ENCODE measurements around the gene GIN1.
"Not testable (repeated sequence)": the region's sequence is repeated elsewhere in the genome, so short reads cannot be mapped to it uniquely, and the experiment has no call there.

The GIN1 gene, protein sequence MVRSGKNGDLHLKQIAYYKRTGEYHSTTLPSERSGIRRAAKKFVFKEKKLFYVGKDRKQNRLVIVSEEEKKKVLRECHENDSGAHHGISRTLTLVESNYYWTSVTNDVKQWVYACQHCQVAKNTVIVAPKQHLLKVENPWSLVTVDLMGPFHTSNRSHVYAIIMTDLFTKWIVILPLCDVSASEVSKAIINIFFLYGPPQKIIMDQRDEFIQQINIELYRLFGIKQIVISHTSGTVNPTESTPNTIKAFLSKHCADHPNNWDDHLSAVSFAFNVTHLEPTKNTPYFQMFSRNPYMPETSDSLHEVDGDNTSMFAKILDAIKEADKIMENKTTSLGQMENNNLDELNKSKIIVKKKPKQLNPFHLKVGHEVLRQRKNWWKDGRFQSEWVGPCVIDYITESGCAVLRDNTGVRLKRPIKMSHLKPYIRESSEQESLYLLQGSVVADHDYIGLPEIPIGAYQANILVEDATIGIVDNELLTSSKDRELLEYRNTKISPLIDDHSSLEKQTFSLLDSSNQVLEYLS

DNA sequence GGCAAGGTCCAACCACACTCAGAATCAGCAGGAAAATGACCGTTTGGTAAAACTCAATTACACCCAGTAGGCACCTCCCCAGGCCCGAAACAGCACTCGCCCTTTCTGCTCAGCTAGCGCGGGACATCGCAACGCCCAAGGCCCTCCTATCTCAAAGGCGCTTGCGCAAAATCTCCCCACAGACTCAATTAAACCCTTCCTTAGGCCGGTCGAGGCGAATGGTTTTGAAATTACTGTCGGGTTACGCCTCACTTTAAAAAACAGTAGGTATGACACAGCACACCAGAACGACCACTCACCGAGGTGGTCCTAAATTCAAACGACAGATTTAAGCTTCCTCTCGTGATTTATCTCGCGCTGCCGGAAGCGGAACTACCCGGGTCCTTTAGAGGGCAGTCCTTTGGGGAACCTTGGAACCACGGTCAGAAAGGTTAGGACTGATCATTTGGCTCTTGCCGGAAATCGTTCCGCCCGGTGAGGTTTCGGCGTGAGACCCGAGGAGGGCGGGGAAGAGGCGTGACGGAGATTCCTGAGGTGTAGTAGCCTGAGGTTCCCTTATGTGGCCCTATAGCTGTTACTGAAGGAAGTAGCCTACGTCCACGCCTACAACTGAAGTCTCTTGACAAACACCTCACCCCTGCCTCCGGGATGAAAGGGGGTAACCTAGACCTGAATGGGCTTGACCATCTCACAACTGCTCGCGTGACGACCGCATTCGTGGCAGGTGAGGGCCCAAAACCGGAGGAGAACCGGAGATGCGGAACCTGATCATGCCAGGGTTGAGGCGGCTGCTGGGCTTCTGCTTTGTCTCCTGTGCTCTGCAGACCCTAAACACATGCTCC is at the start of gene GIN1, which contains the start of gene PPIP5K2:
GIN1 (minus strand) TSS at position 374 of the 842 bp plus-strand sequence. CDS start 11,431 bp downstream, outside the sequence.
PPIP5K2 (plus strand) TSS at position 537 of the 842 bp plus-strand sequence. CDS start 9,289 bp downstream, outside the sequence.
- DNase-seq (ENCODE audit: low read depth), result peak; percentile 94

DNA sequence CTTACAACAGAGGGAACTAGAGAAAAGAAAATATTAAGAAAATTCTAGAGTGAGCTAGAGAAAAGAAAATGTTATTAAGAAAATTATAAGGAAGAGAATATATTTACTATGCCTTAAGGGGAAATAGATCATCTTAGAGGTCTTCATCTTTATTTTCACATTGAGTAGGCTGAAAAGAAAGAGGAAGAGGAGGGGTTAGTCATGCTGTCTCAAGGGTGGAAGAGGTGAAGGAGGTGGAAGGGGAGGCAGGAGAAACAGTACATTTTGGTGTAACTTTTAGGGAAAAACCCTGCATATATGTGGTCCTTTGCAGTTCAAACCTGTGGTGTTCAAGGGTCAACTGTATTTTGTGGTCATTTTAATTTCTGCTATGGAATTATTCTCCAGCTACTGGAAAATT is 46.8 kb upstream of the GIN1 start:
- DNase-seq (ENCODE audit: low read depth), result no peak

DNA sequence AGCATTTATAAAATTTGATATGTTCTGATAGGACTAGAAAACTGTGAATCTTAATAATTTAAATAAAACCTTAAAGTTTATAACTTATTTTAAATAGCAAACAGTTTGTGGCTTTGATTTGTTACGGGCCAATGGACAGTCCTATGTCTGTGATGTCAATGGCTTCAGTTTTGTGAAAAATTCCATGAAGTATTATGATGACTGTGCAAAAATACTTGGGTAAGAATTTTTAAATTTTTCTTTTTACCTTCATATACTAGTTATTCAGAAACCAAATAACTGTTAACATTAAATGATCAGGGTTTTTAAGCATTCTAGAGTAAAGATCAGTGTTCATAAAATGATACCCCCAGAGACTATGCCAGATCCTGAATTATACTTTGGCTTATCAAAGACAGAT is 31.2 kb upstream of the GIN1 start:
- no peak for DNase-seq (ENCODE audit: low read depth)

DNA sequence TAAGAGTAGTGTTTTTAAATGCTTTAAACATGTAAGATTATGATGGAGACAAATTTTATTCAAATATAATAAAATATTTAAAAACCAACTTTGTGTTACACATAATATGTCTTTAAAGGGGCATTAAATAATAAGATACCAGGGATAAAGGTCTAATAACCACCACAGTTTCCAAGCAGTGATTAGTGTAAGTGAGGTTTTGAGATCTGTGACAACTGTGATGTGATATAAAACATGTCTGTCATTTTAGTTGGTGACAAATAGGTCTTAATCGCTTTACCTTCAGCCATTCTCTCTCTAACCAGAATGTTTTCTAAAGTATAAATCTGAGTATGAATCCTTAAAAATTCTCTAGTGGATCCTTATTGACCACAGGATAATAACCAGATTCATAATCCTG is 28.3 kb upstream of the GIN1 start:
- no peak for DNase-seq (ENCODE audit: low read depth)

DNA sequence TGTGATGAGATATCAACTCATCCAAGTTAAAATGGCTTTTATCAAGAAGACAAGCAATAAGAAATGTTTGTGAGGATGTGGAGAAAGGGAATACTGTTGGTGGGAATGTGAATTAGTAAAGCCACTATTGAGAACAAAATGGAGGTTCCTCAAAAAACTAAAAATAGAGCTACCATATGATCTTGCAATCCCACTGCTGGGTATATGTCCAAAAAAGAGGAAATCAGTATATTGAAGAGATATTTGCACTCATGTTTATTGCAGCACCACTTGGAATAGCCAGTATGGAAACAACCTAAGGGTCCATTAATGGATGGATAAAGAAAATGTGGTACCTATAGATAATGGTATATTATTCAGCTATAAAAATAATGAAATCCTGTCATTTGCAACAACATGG is 25.3 kb upstream of the GIN1 start:
- no peak for DNase-seq (ENCODE audit: low read depth)

DNA sequence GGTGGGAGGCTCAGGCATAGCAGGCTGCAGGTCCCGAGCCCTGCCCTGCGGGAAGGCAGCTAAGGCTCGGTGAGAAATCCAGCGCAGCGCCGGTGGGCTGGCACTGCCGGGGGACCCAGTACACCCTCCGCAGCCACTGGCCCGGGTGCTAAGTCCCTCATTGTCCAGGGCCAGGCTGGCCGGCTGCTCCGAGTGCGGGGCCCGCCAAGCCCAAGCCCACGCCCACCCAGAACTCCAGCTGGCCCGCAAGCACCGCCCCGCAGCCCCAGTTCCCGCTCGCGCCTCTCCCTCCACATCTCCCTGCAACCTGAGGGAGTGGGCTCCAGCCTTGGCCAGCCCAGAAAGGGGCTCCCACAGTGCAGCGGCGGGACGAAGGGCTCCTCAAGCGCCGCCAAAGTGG is 22.2 kb upstream of the GIN1 start:
- DNase-seq (ENCODE audit: low read depth), result not testable (repeated sequence)

DNA sequence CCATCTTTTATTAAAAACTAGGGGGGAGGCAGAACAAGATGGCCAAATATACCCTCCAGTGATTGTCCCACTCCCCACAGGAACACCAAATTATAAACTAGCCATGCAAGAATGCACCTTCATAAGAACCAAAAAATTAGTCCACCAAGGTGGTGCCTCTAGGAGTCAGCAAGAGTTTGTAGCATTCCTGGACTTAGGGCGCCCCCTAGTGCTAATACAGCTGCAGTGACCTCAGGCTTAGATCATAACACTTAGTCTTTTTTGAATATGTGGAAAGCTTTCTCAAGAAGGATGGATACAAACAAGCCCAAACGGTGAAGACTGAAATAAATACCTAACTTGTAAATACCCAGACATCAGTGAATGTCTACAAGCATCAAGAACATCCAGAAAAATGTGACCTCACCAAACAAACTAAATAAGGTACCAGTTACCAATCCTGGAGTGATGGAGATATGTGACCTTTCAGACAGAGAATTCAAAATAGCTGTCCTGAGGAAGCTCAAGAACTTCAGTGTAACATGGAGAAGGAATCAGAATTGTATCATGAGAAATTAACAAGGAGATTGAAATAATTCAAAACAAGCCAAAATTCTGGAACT is 19.4 kb upstream of the GIN1 start:
- DNase-seq (ENCODE audit: low read depth), result peak; percentile 64

DNA sequence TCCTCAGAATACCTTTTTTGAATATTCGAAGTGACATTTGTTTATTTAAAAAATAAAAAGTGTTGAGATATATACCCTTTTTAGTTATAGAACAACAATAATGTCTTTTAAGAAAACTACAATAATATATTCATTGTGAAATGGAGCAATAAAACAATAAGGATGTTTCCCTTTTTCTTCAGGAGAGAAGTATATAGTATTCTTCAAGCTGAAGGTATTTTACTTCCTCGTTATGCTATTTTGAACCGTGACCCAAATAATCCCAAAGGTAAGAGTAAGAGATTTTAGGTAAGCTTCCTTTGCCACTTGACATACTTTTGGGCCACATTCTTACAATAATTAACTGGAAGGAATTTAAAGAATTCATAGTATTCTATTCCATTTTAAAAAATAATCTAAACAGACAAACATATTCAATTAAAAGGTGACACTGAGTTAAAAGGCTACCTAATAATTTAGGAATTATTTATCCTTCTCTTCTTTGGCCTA is 18.3 kb upstream of the GIN1 start:
- no peak for DNase-seq (ENCODE audit: low read depth)

DNA sequence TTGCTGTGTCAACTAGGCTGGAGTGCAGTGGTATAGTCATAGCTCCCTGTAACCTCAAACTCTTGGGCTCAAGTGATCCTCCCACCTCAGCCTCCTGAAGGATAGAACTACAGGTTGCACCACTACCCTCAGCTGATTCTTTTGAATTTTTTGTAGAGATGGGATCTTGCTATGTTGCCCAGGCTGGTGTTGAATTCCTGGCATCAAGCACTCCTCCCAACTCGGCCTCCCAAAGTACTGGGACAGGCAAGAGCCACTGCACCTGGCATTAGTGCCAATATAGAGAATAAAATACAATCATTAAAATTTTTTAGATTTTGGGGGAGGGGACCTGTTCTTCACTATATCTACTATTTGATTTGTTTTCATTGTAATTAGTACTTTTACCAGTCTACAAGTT is 15.5 kb upstream of the GIN1 start:
- DNase-seq (ENCODE audit: low read depth), result no peak

DNA sequence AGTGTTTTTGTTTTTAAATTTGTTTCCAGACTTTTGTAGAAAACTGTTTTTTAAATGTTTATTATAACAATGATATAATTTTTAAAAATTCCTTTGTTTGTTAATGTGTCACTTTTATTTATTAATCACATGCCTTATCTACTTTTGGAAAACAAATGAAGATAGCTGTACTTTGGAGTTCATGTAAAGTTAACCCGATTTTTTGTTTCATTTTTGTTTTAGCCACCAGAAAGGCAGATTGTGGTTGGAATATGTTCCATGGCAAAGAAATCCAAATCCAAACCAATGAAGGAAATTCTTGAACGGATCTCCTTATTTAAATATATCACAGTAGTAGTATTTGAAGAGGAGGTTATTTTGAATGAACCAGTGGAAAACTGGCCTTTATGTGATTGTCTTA is 13.3 kb upstream of the GIN1 start:
- DNase-seq (ENCODE audit: low read depth), result no peak

DNA sequence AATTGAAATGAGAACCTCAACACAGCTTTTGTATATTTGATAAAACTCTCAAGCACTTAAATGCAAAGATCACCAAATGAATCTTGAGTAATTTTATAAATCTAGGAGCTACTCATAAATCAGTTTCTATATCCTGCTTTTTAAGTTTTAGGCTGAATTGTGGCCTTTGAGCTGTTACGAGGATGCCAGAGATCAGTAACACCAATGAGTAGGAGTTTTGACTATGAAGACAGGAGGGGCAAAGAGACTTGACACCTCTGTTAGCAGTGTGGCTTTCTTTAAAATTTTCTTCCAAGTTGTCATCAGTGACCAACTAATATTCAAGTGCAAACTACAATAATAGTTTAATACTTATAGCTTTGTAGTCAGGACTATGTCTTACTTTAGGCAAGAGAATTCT is 12.7 kb upstream of the GIN1 start:
- DNase-seq (ENCODE audit: low read depth), result no peak

DNA sequence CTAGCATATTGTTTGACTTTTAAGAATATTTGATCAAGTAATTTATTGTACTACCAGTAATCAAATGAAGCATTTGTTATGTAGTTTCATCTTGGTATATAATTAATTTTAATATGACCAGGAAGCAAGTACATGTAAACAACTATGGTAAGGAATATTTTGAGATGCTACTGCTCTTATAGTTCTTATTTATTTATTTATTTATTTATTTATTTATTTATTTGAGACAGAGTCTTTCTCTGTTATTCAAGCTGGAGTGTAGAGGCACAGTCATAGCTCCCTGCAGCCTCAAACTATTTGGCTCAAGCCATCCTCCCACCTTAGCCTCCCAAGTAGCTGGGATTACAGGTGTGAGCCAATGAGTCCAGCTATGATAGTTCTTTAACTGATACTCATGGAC is 8.3 kb upstream of the GIN1 start:
- no peak for DNase-seq (ENCODE audit: low read depth)

DNA sequence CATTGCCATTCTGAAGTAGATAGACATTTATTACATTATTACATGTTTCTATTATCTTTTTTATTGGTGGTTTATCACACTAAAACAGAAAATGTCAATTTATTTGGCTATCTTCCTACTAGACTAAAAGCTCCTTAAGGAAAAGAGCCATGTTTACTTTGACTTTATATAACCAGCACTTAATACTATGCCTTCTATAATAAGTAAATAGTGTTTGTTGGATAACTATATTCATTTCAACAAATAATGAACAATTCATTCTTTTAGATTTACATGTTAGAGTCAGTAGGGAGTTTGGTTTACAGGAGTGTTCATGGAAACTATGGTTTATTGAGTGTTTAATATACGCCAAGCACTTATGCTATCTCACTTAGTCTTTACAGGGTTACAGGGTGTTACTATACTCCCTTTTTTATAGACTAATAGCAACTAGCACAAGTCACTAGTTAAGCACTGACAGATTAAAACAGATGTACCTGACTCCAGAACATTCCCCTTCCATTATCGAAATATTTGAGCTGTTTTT is 7.4 kb upstream of the GIN1 start:
- DNase-seq (ENCODE audit: low read depth), result no peak

DNA sequence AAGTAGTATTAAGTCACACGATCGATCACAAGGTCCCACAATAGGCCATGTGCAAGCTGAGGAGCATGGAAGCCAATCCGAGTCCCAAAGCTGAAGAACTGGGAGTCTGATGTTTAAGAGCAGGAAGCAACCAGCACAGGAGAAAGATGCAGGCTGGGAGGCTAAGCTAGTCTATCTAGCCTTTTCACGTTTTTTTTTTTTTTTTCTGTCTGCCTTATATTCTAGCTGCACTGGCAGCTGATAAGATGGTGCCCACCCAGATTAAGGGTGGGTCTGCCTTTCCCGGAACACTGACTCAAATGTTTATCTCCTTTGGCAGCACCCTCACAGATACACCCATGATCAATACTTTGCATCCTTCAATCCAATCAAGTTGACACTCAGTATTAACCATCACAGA is 6.6 kb upstream of the GIN1 start:
- no peak for DNase-seq (ENCODE audit: low read depth)

DNA sequence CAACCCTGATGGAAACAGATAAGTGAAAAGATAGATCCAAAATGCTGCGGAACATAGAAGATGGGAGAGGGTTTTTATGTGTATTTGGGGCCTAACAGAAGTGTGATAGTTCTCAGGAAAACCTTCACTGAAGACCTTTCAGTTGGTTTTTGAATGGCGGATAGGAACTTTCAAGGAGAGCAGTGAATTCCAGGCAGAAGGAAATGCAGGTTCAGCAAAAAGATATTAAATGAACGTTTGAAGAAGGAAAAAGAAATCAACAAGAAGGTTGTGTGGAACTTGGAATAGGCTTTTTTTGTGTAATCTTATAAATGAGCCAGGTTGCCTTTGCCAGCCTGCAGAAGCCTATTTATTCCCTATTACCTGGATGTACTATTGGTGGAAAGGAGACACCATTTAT is 2.3 kb upstream of the GIN1 start:
- DNase-seq (ENCODE audit: low read depth), result no peak

DNA sequence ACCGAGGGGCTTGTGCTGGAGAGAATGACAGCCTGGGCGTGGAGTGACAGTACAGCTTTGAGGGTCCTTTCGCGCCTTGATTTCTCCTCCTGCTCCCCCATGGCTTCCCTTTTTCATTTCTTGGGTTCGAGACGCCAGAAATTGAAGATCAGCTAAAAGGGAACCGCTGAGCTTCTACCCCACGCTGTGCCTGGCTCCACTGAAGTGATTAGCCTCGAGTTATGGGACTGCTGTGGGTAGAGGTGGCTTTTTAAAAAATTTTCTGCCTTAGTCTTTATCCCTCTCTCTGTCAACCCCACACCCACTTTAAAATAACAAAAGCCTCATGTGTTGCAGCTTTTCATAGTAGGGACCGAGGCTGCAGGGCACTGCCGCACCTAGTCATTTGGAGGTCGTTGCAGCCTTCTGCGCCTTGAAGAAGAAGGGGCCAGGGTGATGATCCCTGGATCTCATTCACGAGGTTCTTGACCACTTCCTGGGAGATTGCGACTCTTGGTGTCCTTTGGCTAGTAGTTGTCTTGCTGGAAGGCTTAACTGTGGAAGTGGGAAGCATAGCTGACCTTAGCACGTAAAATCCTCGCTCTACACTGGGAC is 766 bp upstream of the GIN1 start:
- DNase-seq (ENCODE audit: low read depth), result no peak

DNA sequence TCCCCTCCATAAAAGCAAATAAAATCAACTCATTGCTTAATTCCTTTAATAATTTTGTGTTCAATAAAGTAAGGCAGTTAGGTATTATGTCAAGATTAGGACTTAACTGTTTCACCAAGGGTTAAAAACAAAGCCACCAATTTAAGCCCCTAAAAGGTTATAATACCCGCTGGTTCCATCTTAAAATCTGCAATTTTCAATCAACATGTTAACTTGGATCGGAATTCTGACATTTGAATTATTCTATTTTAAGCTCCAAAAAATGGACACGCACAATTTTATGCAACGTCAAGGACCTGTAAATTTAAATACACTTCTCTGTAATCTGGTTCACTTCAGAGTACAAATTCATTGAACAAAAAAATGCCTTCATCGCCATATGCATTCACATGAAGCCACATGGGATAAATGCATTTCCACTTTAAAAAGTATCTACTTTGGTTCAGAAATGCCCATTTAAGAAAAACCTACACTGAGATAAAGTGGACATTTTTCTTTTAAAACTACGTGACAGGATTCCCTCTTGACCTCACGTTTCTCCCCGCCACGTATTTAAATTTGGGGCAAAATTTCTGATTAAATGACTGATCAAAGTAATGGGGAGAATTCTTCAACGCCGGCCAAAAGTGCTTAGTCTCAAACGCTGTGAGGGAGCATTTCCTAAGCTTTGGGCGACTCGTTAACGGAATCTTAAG is 721 bp downstream of the GIN1 start:
- DNase-seq (ENCODE audit: low read depth), result no peak

DNA sequence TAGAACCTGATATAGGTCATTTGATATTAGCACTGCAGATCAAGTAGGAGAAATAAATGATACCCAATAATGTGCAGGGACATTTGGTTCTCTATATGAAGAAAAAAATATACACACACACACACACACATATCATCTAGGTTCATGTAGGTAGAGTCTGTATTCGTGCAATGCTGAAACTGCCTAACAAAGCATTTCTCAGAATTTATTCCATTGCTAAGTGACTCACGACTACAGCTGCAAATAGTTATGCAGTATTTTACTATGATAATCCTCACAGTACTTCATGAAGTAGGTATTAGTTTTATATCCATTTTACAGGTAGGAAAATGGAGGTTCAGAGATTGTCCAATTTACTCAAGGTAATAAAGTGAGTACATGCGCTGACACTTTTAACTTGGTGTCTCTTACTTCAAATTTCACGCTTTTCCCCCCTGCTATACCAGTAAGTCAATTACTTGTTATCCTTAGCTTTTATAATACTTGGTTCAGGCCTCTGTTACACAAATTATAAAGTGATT is 2.4 kb downstream of the GIN1 start:
- DNase-seq (ENCODE audit: low read depth), result no peak

DNA sequence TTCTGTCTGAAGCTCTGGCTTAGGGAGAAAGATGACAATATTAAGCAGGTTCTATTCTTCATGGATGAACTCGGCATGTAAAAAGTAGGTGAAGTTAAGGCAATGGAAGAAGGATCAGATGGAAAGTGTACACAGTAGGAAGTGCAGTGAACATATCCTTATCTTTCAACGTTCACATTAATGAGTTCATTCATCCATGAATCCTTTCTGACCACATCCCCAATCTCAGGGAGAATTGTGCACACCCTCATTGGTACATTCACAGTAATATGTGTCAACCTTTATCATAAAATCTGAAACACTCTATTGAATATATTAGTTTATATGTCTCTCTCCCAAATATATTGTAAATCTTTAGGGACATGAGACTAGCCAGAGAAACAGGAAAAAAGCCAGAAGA is 5.5 kb downstream of the GIN1 start:
- DNase-seq (ENCODE audit: low read depth), result no peak

DNA sequence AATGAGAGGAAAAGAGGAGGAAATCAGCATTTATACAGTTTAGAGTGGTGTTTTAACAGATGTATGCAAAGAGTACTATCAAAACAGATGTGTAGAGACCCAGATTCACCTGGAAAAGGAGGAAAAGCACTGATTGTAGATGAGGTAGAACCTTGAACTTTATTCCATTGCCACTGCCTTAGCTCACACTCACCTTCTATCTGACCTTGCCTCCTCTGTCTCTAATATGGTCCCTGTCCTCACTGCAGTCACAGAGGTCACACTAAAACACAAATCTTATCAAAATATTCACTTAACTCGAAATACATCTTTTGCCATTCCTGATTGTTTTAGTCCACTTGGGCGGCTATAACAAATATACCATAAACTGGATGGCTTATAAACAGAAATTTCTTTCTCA is 7.0 kb downstream of the GIN1 start:
- DNase-seq (ENCODE audit: low read depth), result no peak

DNA sequence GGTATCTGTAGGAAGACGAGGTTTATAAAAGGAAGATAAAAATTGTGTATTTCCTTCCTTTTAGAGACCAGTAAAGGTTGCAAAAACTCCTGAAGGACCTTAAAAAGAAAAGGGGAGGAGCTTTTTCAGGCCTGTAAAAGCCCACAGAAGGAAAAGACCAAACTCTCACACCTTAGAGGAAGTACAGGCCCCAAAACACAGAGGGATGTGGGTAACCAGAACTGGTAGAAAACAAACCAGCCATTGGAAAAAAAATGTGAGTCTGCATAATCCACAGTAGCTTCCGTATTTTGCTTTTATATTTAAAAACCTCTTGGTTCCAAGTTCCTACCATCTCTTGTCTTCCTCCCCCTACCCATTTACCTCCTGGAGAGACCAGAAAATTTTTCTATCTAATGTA is 8.5 kb downstream of the GIN1 start:
- no peak for DNase-seq (ENCODE audit: low read depth)

All from activated T-helper 9 cell treated with anti-CD3 and anti-CD28 coated beads, Interleukin-2, amount 50 U/mL, for 16 hours (primary cell).